Lower leg skin (tissue), 3 donors: ENCODE data around the gene CSF1R.

Source experiments
- POLR2A ChIP-seq, 2 donors: fragments of 450-650 bp; IDR thresholded peaks; one replicate each; pipeline ENCODE4 v1.6.1; 2016 to 2017; ENCODE audit warnings: antibody characterized with exemption in 2 of 2, mild to moderate bottlenecking in 1 of 2, moderate library complexity in 1 of 2
- TF ChIP-seq, protein P1 (sequence below), 3 donors: fragments of 450-650 bp; IDR thresholded peaks; one replicate each; pipeline ENCODE4 v1.5.1; 2016; ENCODE audit warnings: antibody characterized with exemption in 3 of 3, mild to moderate bottlenecking in 3 of 3, moderate library complexity in 2 of 3

GRCh38 chr5:150122158-150122510 is 35.8 kb upstream of the CSF1R start:
- no peak for TF ChIP-seq POLR2A (IDR thresholded peaks at IDR 0.05)
- TF ChIP-seq, protein P1, sequence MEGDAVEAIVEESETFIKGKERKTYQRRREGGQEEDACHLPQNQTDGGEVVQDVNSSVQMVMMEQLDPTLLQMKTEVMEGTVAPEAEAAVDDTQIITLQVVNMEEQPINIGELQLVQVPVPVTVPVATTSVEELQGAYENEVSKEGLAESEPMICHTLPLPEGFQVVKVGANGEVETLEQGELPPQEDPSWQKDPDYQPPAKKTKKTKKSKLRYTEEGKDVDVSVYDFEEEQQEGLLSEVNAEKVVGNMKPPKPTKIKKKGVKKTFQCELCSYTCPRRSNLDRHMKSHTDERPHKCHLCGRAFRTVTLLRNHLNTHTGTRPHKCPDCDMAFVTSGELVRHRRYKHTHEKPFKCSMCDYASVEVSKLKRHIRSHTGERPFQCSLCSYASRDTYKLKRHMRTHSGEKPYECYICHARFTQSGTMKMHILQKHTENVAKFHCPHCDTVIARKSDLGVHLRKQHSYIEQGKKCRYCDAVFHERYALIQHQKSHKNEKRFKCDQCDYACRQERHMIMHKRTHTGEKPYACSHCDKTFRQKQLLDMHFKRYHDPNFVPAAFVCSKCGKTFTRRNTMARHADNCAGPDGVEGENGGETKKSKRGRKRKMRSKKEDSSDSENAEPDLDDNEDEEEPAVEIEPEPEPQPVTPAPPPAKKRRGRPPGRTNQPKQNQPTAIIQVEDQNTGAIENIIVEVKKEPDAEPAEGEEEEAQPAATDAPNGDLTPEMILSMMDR (IDR thresholded peaks at IDR 0.05) = no peak
